ENCODE measurements around the gene FGF3.

DNA sequence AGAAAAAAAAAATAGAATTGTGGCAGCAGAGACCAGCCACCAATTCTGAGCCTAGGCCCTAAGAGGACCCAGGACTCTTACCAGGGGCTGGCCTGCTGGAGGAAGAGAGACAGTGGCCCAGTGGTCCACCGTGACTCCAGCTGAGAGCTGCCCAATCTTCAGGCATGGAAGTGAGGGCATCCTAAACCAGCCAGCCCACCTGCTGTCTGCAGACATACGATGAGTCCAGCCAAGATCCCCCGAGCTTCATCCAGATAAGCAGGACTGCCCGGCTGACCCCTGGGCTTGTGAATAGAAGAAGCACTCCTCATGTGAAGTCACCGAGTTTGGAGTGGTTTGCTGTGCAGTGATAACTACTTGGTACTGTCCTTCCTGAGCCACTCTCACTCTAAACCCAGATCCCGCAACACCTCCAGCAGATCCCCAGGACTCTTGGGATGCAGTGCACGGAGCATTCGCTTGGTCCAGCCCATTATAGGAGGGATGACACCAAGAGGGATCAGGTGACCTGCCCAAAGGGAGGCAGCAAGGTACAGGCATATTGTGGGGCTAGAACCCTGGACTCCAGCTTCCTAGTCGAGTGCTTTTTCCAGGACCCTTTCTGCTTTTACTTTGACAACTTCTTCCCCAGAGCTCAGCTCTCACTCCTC, 41.7 kb upstream of the FGF3 start:
- TF ChIP-seq, protein P1, sequence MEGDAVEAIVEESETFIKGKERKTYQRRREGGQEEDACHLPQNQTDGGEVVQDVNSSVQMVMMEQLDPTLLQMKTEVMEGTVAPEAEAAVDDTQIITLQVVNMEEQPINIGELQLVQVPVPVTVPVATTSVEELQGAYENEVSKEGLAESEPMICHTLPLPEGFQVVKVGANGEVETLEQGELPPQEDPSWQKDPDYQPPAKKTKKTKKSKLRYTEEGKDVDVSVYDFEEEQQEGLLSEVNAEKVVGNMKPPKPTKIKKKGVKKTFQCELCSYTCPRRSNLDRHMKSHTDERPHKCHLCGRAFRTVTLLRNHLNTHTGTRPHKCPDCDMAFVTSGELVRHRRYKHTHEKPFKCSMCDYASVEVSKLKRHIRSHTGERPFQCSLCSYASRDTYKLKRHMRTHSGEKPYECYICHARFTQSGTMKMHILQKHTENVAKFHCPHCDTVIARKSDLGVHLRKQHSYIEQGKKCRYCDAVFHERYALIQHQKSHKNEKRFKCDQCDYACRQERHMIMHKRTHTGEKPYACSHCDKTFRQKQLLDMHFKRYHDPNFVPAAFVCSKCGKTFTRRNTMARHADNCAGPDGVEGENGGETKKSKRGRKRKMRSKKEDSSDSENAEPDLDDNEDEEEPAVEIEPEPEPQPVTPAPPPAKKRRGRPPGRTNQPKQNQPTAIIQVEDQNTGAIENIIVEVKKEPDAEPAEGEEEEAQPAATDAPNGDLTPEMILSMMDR (IDR thresholded peaks at IDR 0.05) = no peak
- TF ChIP-seq POLR2A (IDR thresholded peaks at IDR 0.05; ENCODE audit: low read depth) (no peak), EP300 (IDR thresholded peaks at IDR 0.05) (no peak), POLR2AphosphoS5 (IDR thresholded peaks at IDR 0.05) (no peak)

Measured in esophagus muscularis mucosa (tissue), 4 donors.